Gastroesophageal sphincter (tissue), 3 donors: ENCODE measurements around the gene FLYWCH2.

Source experiments
- CTCF ChIP-seq, 4 experiments: fragments of 200-600 bp in 2 of 4; fragments of 450-650 bp in 2 of 4; sonication (generic) in 1 of 4; IDR thresholded peaks; one replicate each; pipeline ENCODE4 v1.5.1; 2017 to 2019; ENCODE audit warnings: antibody characterized with exemption in 4 of 4, mild to moderate bottlenecking in 2 of 4, moderate library complexity in 2 of 4
- POLR2A ChIP-seq, 2 donors: fragments of 450-650 bp; IDR thresholded peaks; one replicate each; pipeline ENCODE4 v1.6.1; 2017; ENCODE audit warnings: antibody characterized with exemption in 2 of 2, mild to moderate bottlenecking in 2 of 2, moderate library complexity in 1 of 2

- TF ChIP-seq CTCF (IDR thresholded peaks at IDR 0.05) (no peak), POLR2A (IDR thresholded peaks at IDR 0.05) (no peak)
Measured at GRCh38 chr16:2930236-2930635, 47.2 kb downstream of the FLYWCH2 start.
